GM18502 (cell line): ENCODE results near the gene AP3B1.

Experiments
- ATAC-seq: cut with Tn5 transposase; IDR thresholded peaks from one replicate; pipeline ENCODE4 v1.9.1; 2021; ENCODE audit warnings: mild to moderate bottlenecking; ENCODE audit not compliant: unreplicated experiment, poor library complexity

The AP3B1 gene

DNA sequence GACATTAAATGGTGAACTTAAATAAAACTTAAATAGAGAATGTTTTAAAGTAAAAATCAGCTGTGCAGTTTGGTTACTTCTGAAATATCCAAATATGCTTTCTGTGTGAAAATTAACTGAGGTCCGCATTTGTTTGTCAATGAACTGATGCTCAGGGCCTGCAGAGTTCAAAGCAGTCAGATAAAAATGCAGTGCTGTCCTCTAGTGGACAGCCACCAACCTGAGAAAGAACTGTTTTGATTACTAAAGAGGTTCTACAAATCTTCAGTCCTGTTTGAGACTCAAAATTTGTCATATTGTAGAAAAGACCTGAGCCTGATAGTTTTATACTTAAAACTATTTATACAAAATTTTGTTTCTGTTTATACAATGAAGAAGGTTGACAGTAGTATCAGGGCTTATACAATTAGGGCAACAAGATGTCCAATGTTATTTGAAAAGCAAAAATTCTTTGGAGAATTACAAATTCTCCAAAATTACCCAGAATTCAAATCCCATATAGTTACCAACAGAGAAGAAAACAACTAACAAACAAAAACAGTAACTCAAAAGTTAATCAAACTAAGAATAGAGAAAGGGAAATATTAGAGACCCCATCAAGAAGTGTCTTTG is 286.0 kb downstream of the AP3B1 start:
- ATAC-seq, result no peak

DNA sequence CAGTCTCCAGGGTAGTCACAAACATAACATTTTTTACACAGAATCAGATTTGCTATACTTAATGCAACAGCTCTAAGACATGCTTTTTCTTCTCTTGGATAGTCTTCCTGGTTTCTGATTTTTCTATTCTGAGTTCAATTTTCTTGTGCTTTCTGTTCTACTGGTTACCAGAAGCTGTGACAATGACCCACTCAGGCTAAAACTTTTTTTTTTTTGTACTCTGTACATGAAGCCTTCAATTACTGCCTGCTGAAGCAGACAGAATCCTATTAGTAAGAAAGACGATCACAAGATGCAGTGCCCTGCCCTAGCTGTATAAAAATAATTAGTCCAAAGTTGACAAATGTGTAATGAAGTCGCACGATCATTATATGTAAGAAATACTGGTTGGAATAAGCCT is 287.3 kb downstream of the AP3B1 start:
- no peak for ATAC-seq

DNA sequence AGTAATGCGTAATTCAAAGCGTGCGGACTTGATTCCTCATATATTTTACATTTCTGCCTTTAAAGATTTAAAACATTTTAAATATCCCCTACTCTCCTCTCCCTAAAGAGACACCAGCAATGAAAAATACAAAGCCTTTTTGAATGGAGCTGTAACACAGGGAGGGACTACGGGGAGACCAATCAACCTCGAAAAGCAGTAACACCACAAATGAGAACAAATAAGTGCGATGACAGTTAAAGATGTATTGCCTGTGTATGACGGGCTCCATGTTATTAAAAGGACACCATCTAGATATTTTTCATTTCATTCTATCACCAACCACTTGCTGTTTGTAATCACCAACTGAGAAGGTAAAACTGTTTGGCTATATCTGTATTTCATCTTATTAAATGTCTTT is 288.0 kb downstream of the AP3B1 start:
- ATAC-seq, result no peak

DNA sequence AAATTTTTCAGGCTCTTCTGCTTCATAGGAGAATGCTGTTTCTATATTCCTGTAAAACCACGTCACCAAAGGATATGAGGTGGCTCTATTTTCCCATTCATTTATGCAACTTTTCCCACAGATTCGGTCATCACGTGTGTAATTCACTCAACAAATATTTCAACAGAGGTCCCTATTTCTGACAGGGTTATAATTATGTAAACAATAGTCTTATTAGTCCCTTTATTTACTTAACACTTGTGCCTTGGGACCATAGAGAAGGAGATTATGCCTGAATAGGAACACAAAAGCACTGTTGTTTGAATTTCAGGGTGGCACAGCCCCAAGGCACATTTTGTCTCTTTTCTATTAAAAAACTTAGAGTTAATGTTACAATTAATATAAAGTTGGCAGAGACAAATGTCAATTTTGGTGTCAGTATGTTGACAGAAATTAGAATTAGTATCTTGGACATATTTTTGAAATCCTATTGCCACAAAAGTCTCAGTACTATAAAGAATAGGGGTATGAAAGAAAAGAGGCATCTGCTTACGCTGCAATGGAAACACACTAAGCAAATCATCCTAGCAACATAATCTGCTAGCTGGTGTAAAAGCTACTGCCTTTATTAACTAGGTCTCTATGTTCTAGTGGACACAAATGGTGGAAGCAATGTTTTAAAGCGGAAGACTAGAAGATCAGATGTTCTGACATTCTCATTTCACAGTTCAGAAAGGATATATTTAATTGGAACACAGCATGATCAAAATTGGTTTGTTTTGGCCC is 289.3 kb downstream of the AP3B1 start:
- no peak for ATAC-seq

DNA sequence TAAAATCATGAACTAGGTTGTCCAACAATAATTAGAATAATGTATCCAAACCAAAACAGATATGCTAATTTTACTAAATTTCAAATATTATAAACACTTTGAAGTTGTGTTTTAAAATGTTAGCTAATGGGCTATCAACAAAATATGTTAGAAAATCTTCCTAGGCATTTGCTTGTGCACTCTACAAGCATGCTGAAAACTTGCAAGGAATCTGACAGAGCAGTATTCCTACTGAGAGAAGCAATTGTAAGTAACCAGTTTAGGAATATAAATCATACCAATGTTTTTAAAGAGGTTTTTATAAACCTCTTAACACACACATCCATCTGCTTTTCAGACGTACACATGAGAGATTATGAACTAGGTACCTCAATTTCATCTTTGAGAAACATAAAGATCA is 289.9 kb downstream of the AP3B1 start:
- ATAC-seq, result no peak

DNA sequence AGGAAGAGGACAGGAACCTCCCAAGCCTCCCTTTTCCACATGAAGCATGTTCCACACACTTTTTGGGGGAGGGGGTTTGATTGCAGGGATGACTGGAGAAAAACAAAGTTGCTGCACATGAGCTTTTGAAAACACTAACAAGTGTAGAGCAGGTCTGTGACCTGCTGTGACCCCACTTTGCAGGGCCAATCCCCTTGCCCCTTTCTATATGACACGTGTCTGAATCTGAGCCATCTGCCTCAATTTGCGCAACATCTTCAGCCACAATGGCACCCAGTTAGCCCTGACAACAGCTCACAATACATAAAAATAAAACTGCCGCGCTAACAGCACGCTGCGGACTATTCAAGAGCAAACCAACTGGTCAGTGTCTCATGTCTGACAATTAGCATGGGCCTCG is 290.6 kb downstream of the AP3B1 start:
- no peak for ATAC-seq

DNA sequence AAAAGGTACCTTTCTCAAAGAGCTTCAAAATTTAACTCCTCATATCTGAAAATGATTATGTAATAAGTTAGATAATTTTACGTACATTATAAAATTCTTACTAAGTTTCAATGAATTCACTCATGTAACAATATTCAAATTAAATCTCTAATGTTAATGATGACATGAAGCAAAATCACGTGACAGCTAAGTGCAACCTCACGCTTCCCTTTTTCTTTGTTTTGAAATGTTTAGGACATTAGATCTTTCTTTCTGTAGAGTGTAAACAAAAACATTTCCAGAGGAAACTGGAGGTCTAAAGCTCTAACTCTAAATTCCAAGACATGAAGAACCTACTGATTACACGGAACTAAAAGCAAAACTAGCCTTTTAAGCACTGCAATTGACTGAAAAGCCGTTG is 291.0 kb downstream of the AP3B1 start:
- ATAC-seq, result no peak

DNA sequence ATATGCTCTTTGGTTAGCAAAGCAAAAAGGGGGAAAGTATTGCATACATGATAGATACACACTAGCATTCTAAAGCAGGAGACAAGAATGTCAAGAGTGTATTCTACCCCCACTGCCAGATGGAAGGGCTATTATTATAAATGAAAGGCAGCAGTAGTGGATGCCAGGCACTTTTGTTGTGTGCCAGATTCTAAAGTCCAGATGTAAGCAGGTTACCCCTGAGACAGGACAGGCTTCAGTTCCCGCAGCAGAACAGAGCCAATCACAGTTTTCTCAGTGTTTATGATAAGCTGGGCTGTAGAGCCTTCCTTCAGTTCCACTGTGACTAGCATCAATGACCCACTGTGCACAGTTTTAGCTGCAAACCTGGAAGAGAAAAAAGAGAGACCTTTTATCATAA is 291.8 kb downstream of the AP3B1 start:
- ATAC-seq, result no peak

DNA sequence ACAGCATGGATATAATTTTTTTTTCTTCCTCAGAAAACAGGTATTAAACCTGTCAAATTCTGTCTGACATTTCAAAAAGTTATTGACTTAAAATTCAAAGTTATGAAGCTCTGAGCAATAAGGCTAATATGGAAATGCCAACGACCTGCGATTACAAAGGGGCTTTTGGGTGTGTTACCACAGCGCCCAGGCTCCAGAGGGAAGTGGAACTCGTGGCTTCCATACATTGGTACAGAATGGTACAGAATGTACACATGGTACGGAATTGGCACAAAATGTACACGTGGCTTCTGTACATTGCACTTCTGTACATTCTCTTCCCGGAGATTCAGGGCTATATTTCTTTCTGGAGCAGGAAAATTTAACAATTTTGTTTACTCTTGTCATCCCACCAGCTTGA is 293.3 kb downstream of the AP3B1 start:
- no peak for ATAC-seq

DNA sequence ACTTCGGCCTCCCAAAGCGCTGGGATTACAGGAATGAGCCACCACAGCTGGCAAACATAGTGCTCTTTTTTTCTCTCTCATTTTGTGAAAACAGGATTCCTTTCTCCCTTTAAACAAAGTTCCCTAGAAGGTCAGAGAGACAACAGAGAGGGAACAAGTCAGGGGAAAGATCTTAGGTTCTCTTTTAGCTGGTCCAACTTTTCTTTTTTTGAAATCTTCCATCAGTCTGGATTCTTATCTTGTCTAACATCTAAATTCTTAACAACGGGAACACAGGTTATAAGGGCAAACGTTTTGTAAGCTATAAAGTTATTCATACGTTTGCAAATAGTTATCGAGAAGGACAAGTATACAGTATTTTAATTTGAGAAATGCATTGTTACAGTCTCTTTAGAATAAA is 294.3 kb downstream of the AP3B1 start:
- no peak for ATAC-seq

DNA sequence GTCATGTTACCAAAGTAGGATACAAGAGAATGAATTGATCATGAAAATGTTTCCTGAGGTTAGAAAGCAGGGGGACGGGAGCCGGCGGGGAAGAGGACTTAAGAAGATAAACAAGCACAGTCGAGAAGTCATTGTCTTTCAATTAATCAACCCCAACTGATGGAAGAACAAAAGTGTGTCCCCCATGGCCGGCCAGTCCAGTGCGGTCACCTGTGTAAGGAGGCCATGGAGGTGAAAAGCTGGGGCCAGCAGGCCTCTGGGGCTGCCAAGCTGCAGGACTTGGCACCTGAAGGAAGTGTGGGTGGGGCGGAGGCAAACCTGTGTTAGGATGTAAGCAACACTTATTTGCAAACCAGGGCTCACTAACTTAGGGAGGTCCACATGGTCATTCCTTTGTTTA is 295.1 kb downstream of the AP3B1 start:
- ATAC-seq, result no peak

DNA sequence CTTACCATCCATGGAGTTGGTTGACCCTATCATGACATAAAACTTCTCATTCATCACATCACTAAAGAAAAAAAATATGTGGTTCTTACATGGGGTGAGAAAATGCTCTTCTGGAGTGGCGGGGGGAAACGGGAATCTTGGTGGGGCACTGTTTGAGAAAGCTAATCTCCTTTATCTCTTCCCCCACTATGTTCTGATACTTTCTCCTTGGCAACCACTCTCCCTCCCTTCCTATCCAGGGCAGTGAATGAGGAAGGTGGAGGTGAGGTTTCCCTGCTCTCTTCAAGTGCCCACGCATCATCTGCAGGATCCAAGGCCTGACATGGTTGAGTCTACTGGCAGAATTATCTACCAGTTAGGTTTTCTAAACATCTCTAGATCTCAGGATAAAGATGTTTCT is 297.6 kb downstream of the AP3B1 start:
- no peak for ATAC-seq

DNA sequence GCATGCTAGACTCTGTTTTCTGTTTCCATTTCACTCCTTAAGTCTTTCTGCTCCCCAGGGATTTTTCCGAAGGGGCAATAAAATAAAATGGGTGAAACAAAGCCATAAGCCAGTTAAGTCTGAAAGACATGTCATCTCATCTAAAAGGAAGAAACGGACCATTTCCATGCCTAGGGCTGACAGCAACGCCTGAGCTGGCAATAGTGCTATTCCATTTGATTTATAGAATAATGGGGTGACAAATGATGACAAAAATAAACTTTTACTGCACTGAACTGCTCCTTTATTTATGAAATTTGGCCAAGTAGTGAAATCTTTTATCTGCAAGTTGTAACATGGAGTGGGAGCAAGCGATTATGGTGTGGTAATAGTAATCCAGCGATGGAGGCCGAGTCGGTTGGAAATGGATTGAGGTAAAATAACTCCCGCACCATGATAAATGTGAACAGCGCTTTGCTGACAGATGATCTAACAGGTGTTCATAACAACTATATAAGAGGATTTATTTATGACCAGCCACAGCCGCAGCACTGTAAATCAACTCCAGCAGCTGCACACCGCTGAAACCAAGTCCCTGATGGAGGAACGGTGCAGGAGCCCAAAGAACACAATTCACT is 298.6 kb downstream of the AP3B1 start:
- ATAC-seq, result no peak

DNA sequence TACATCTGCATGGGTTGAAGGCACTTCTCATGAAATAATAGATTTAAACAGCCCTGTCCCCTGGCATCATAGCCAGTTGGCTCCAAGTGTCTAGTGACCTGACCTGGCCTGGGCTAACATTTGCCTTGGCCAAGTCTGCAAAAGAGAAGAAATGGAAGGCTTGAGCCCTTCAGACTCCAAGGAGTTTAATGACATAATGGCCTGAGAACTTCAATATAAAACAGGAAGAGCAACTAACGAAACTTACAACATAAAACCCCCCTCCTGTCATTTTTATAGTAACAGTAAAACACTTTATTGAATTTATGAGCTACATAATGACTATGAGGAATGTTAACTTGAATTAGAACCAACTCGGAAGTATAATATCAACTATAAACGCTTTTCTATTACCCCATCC is 299.6 kb downstream of the AP3B1 start:
- no peak for ATAC-seq

DNA sequence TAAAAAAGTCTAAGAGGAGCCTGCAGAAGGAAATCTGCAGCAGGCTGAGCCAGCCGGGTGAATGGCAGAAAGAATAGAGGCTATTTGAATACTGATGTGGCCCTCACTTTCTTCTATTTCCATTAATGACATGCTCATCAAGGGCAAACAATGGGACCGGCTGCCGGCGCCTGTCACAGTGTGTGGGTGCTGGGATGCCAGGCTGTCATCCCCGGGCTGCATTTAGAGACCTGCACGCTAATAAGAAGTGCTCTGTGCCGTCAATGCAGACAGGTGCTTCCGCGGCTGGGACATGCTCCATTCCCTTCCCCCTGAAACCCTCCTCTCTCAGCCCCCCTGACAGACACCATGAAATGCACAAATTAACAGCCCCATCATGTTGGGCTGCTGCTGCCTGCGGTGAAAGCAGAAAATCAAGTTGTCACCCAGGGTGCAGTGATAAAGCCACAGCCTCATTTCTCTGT is 300.6 kb downstream of the AP3B1 start:
- no peak for ATAC-seq

DNA sequence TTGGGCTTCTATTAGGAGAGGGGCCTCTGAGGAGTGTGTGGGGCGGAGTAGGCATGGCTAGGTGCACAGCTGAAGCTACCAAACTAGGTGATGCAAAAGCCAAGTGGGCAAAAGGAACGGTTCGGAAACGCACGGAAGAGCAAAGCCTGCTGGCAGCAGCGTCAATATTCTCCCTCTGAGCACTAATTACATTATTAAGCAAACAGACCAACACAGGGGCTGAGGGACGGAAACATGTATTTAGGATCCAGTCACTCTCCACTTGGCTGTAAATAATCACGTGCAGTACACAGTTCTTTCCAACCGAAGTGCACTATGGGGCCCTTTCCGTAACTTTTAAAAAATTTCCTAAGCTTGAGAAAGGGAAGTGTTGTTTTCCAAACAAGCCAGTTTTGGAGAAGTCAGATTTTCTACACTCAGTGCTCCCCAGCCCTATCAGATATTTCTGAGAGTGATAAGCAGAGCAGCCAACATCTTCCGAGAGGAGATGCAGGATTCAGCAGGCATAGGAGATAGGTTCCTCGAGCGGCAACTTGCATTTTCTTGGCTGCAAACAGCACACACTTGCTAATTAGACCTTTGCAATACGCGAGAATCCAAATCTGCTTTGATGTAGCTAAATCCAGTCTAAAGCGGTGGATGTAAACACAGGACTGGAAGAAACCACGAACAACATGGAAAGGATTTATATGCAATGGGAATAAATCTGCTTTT is 301.2 kb downstream of the AP3B1 start:
- ATAC-seq, result no peak

DNA sequence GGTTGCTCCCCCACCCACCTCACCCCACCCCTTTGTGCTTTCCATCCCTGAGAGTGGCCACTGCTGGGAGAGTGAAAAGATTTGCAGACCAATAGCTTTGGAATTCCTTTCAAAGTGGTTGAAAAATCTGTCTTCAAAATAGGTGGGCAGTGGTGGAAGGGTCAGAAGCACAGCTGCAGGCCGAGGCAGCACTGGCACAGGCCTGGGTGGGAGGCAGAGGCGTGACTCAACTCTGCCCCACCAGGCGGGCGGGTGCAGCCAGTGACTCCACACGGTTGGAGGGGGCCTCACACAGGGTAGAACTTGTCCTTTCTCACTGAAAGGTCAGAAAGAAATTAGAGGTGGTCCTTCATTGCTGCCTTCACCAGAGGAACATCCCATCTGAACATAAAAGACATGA is 303.4 kb downstream of the AP3B1 start:
- no peak for ATAC-seq

DNA sequence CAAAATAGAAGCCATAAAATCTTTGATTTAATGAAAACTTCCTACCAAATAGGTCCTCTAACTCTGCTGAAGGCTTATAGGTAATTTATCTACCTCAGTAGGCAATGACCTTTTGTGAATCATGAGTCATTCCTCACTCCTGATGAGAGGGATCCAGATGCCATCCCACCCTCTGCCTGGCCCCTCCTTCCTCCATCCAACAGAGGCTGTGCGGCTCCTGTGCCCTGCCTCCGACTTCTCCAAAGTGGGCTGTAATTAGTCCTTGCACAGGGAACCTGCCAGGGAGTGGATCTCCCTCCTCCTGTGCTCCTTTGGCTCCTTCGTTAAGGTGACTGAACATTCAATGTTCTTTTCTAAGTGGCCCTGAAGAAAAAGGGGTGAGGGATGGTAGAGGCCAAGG is 304.5 kb downstream of the AP3B1 start:
- ATAC-seq, result no peak

DNA sequence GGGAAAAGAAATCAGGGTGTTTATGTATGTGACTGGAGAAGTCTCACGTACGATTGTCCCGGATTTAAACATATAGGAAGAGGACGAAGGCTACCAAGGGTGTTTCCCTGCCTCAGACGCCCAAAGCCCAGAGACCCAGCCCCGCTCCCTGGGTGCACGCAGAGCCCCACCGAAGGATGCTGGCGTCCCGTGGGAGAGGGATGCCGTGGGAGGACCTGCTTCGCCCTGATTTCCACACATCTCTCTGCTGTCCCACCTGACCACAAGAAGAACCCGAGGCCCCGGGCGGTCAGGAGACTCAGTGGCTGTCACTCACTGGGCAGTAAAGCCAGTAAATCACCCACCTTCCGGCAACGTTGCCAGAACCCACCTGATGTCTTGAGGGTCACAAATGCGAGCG is 306.5 kb downstream of the AP3B1 start:
- no peak for ATAC-seq

DNA sequence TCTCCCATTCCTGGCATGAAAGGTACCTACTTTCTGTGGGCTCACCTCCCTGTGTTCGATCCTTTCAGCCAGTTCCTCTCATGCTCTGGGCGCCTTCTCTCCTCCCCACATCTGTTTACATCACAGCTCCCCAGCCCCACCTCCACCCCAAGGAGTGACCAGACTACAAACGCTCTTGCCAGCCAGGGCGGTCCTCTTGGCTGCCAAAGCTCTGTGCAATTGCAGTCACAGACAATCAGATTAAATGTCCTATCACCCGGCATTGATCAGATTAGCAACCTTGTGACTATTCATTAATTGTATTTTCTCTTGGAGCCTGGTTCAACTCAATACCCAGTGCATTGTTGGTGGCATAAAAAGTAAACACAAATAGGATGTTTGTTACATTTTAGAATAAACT is 307.2 kb downstream of the AP3B1 start:
- no peak for ATAC-seq

DNA sequence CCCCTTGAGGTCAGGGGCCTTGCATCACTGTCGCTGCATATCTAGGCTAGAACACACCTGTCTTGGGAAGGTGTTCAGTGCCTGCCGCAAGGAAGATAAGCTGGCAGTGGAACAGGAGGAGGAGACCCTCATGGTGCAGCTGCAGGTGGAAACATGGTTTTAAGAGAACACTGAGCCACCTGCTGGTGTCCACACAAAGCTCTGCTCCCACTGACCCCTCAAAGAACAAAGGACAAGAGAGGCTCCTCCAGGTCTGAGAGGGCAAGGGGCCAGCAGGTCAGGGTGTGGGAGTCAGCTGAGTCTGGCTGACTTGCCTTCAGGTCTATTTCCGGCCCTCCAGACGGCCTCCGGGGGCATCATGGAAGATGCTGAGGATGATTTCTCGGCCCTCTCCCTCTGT is 308.2 kb downstream of the AP3B1 start:
- ATAC-seq, result no peak
